ENCODE results near the gene CD1B.
"Not testable (repeated sequence)": the region's sequence is repeated elsewhere in the genome, so short reads cannot be mapped to it uniquely, and the experiment has no call there.

CD1B gene

DNA sequence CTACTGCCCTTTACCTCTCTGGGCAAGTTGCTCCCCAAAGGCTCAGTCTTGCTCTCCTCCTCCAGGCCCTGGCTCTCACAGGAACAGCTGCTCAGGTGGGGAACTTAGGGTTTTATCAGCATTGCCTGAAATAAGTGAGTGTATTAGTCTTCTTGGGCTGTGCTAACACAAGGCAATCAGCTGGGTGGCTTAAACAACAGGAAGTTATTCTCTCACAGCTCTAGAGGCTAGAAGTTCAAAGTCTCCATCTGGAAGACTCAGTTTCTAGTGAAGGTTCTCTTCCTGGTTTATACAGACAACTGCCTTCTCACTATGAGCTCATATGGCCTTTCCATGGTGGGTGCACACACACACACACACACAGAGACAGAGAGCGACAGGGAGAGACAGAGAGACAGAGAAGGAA, 44.4 kb downstream of the CD1B start:
- Histone ChIP-seq H3K4me3 (ENCODE audit: low read depth in 1 of 2, low read length in 2 of 2) (no peak overlapping the region), H3K9ac (ENCODE audit: low read depth in 1 of 2, low read length in 2 of 2) (no peak overlapping the region), H3K36me3 (ENCODE audit: control insufficient read depth in 1 of 2, insufficient read depth in 2 of 2, low read length in 2 of 2) (no peaks in the 10 kb centered on the region), H3K27ac (ENCODE audit: low read depth, low read length) (no peak overlapping the region), H3K9me3 (ENCODE audit: control insufficient read depth in 1 of 2, low read length in 2 of 2) (no peaks in the 10 kb centered on the region), H3K27me3 (ENCODE audit: control insufficient read depth in 1 of 2, insufficient read depth in 2 of 2, low read length in 2 of 2) (peaks cover 0 to 5% of the 10 kb centered on the region in 2 donors), H3K4me1 (ENCODE audit: control insufficient read depth in 1 of 2, insufficient read depth in 2 of 2, low read length in 2 of 2) (no peaks in the 10 kb centered on the region)

DNA sequence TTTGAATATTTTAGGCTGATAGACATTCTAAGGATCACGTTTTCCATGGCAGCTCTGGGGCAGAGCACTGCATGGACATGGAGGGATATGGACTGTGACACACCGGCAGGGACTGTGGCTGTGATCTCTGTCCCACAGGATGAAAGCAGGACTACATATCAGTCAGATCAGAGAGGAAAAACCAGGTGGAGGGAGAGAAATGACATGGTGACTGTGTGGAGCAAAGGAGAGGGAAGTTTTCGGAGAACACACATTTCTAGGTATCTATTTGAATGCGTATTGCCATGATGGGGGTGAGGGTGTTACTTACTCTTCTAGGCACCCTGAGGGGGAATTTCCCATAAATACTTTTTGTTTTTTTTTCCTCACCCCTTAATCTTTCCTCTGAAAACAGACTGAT, 44.8 kb downstream of the CD1B start:
- Histone ChIP-seq H3K36me3 (ENCODE audit: control insufficient read depth in 1 of 2, insufficient read depth in 2 of 2, low read length in 2 of 2) (no peaks in the 10 kb centered on the region), H3K4me3 (ENCODE audit: low read depth in 1 of 2, low read length in 2 of 2) (no peak overlapping the region), H3K27ac (ENCODE audit: low read depth, low read length) (no peak overlapping the region), H3K27me3 (ENCODE audit: control insufficient read depth in 1 of 2, insufficient read depth in 2 of 2, low read length in 2 of 2) (peaks cover 0 to 5% of the 10 kb centered on the region in 2 donors), H3K9ac (ENCODE audit: low read depth in 1 of 2, low read length in 2 of 2) (no peak overlapping the region), H3K9me3 (ENCODE audit: control insufficient read depth in 1 of 2, low read length in 2 of 2) (no peaks in the 10 kb centered on the region), H3K4me1 (ENCODE audit: control insufficient read depth in 1 of 2, insufficient read depth in 2 of 2, low read length in 2 of 2) (no peaks in the 10 kb centered on the region)

DNA sequence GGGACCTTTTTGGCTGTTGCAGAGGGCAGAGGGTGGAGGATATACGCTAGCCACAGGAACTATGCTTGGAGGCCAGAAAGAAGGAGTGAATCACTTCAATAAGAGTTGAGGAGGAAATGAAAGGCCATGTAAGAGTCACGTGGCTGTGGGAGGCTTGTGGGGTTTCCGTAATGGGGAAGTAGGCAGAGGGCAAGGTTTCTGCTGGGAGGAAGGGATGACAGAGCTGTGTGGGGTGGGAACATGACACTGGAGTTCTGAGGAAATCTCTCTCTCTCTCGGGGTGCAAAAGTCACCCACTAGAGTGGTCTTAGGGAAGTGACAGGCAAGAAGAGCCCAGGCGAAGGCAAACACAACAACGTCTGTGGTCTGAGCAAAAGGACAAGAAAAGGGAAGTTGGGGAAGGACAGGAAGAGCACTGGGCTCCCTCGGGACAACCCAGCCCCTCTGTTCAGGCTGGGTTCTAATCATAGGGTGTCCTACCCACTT, 45.5 kb downstream of the CD1B start:
- H3K9ac ChIP-seq (ENCODE audit: low read depth in 1 of 2, low read length in 2 of 2), result no peak overlapping the region
- H3K27ac ChIP-seq (ENCODE audit: low read depth, low read length), result no peak overlapping the region

DNA sequence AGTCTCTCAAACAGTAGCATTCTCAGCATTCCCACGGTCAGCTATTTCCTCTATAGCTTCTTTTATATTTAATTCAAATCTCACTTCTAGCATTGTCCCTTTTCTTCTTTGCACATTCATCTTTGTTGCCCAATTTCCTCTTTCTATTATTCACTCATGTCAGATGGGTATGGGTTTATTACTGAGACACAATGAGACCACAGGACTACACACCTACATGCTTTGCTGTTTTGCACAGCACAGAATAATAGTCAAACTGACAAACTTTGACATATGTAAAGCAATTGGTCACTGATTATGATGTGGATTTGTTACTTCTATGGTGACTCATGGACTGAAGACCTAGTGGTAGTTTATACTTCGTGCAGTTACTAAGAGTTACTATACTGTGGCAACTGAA, 47.4 kb downstream of the CD1B start:
- H3K27me3 ChIP-seq (ENCODE audit: control insufficient read depth in 1 of 2, insufficient read depth in 2 of 2, low read length in 2 of 2), result peaks cover 0 to 5% of the 10 kb centered on the region in 2 donors
- H3K9ac ChIP-seq (ENCODE audit: low read depth in 1 of 2, low read length in 2 of 2), result no peak overlapping the region
- H3K4me1 ChIP-seq (ENCODE audit: control insufficient read depth in 1 of 2, insufficient read depth in 2 of 2, low read length in 2 of 2), result no peaks in the 10 kb centered on the region
- H3K36me3 ChIP-seq (ENCODE audit: control insufficient read depth in 1 of 2, insufficient read depth in 2 of 2, low read length in 2 of 2), result no peaks in the 10 kb centered on the region
- no peak overlapping the region for H3K27ac ChIP-seq (ENCODE audit: low read depth, low read length)
- H3K4me3 ChIP-seq (ENCODE audit: low read depth in 1 of 2, low read length in 2 of 2), result no peak overlapping the region
- H3K9me3 ChIP-seq (ENCODE audit: control insufficient read depth in 1 of 2, low read length in 2 of 2), result no peaks in the 10 kb centered on the region

More for the DNA sequence above, 45.5 kb downstream of the CD1B start:
- H3K36me3 ChIP-seq (ENCODE audit: control insufficient read depth in 1 of 2, insufficient read depth in 2 of 2, low read length in 2 of 2), result no peaks in the 10 kb centered on the region
- no peak overlapping the region for H3K4me3 ChIP-seq (ENCODE audit: low read depth in 1 of 2, low read length in 2 of 2)
- H3K9me3 ChIP-seq (ENCODE audit: control insufficient read depth in 1 of 2, low read length in 2 of 2), result no peaks in the 10 kb centered on the region
- peaks cover 0 to 5% of the 10 kb centered on the region in 2 donors for H3K27me3 ChIP-seq (ENCODE audit: control insufficient read depth in 1 of 2, insufficient read depth in 2 of 2, low read length in 2 of 2)
- H3K4me1 ChIP-seq (ENCODE audit: control insufficient read depth in 1 of 2, insufficient read depth in 2 of 2, low read length in 2 of 2), result no peaks in the 10 kb centered on the region

DNA sequence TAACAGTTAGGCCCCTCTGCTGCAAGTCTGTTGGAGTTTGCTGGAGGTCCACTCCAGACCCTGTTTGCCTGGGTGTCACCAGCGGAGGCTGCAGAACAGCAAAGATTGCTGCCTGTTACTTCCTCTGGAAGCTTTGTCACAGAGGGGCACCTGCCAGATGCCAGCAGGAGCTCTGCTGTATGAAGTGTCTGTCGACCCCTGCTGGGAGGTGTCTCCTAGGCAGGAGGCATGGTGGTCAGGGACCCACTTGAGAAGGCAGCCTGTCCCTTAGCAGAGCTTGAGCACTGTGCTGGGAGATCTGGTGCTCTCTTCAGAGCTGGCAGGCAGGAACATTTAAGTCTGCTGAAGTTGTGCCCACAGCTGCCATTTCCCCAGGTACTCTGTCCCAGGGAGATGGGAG, 48.9 kb downstream of the CD1B start:
- H3K9me3 ChIP-seq (ENCODE audit: control insufficient read depth in 1 of 2, low read length in 2 of 2); H3K4me1 ChIP-seq (ENCODE audit: control insufficient read depth in 1 of 2, insufficient read depth in 2 of 2, low read length in 2 of 2); H3K4me3 ChIP-seq (ENCODE audit: low read depth in 1 of 2, low read length in 2 of 2); H3K27me3 ChIP-seq (ENCODE audit: control insufficient read depth in 1 of 2, insufficient read depth in 2 of 2, low read length in 2 of 2); H3K36me3 ChIP-seq (ENCODE audit: control insufficient read depth in 1 of 2, insufficient read depth in 2 of 2, low read length in 2 of 2); H3K9ac ChIP-seq (ENCODE audit: low read depth in 1 of 2, low read length in 2 of 2); H3K27ac ChIP-seq (ENCODE audit: low read depth, low read length): not testable (repeated sequence)

All from duodenal mucosa (tissue), 2 donors.